Measurements from ENCODE around the gene C1orf56.

C1orf56 gene

GRCh38 chr1:151002051-151002450 lies 45.5 kb upstream of the C1orf56 start:
- no peak for TF ChIP-seq CTCF (IDR thresholded peaks at IDR 0.05; ENCODE audit: insufficient read depth, low read length, poor library complexity, severe bottlenecking)
- no peak for DNase-seq (ENCODE audit: extremely low read depth, insufficient read length)
- Histone ChIP-seq H3K4me3 (replicated peaks; ENCODE audit: low read depth, low read length) (no peak overlapping the region), H3K27me3 (replicated peaks; ENCODE audit: control insufficient read depth, insufficient read depth, low read length) (no peaks in the 10 kb centered on the region), H3K36me3 (ENCODE audit: control insufficient read depth, insufficient read depth, low read length) (no peaks in the 10 kb centered on the region; the same call in 1 of the 2 replicates)

GRCh38 chr1:151002611-151003010 lies 44.9 kb upstream of the C1orf56 start:
- no peak for DNase-seq (ENCODE audit: extremely low read depth, insufficient read length)
- TF ChIP-seq CTCF (IDR thresholded peaks at IDR 0.05; ENCODE audit: insufficient read depth, low read length, poor library complexity, severe bottlenecking) = no peak
- Histone ChIP-seq H3K36me3 (ENCODE audit: control insufficient read depth, insufficient read depth, low read length) (no peaks in the 10 kb centered on the region; the same call in 1 of the 2 replicates), H3K27me3 (replicated peaks; ENCODE audit: control insufficient read depth, insufficient read depth, low read length) (no peaks in the 10 kb centered on the region), H3K4me3 (replicated peaks; ENCODE audit: low read depth, low read length) (no peak overlapping the region)

- Histone ChIP-seq H3K36me3 (ENCODE audit: control insufficient read depth, insufficient read depth, low read length) (no peaks in the 10 kb centered on the region; the same call in 1 of the 2 replicates), H3K27me3 (replicated peaks; ENCODE audit: control insufficient read depth, insufficient read depth, low read length) (no peaks in the 10 kb centered on the region), H3K4me3 (replicated peaks; ENCODE audit: low read depth, low read length) (no peak overlapping the region)
- no peak for TF ChIP-seq CTCF (IDR thresholded peaks at IDR 0.05; ENCODE audit: insufficient read depth, low read length, poor library complexity, severe bottlenecking)
- no peak for DNase-seq (ENCODE audit: extremely low read depth, insufficient read length)
Measured at GRCh38 chr1:151003180-151003579, 44.4 kb upstream of the C1orf56 start.

GRCh38 chr1:151005729-151006319 lies 41.7 kb upstream of the C1orf56 start:
- Histone ChIP-seq H3K4me3 (replicated peaks; ENCODE audit: low read depth, low read length) (peak overlapping the region; percentile 60), H3K36me3 (ENCODE audit: control insufficient read depth, insufficient read depth, low read length) (no peaks in the 10 kb centered on the region), H3K27me3 (replicated peaks; ENCODE audit: control insufficient read depth, insufficient read depth, low read length) (no peaks in the 10 kb centered on the region)
- TF ChIP-seq CTCF (IDR thresholded peaks at IDR 0.05; ENCODE audit: insufficient read depth, low read length, poor library complexity, severe bottlenecking) = no peak
- DNase-seq (ENCODE audit: extremely low read depth, insufficient read length) = no peak

GRCh38 chr1:151006327-151007052 lies 41.1 kb upstream of the C1orf56 start, which contains the start of gene MINDY1:
MINDY1 (minus strand) TSS chr1:151006902; CDS start chr1:151002617, 4,285 bp downstream.
- Histone ChIP-seq H3K4me3 (replicated peaks; ENCODE audit: low read depth, low read length) (peak within 1 kb of the TSS; percentile 60), H3K36me3 (ENCODE audit: control insufficient read depth, insufficient read depth, low read length) (no peaks in the 10 kb centered on the region), H3K27me3 (replicated peaks; ENCODE audit: control insufficient read depth, insufficient read depth, low read length) (no peaks in the 10 kb centered on the region)
- peak; percentile 43 for TF ChIP-seq CTCF (IDR thresholded peaks at IDR 0.05; ENCODE audit: insufficient read depth, low read length, poor library complexity, severe bottlenecking)
- peak; percentile 50 for DNase-seq (ENCODE audit: extremely low read depth, insufficient read length)
